Gastrocnemius medialis (tissue), 4 donors: Measurements from ENCODE around the gene BNC2. TPM values are rescaled to one million over a fixed set of nuclear protein-coding genes. Genes with fewer than 3 reads are reported as not detected.

ENCODE experiments used
- ATAC-seq, 2 donors: fragments of 150-250 bp; one replicate each; pipeline ENCODE4 v1.9.1; 2016
- DNase-seq, 2 donors: peaks; one replicate each; pipeline ENCODE4 v3.0.0-alpha.2; 2019
- H3K27ac ChIP-seq, 4 donors: fragments of 200-600 bp; sonication (generic); 1 replicate in 1 of 4; 2 replicates in 3 of 4; pipeline ENCODE4 v1.5.1; 2016 to 2018; ENCODE audit warnings: mild to moderate bottlenecking in 2 of 4, moderate library complexity in 1 of 4
- H3K27me3 ChIP-seq, 3 donors: fragments of 200-600 bp; sonication (generic) in 2 of 3; 1 replicate in 1 of 3; 2 replicates in 2 of 3; pipeline versions ENCODE4 v1.5.1 to v1.6.0; 2016 to 2019; ENCODE audit warnings: mild to moderate bottlenecking in 1 of 3, moderate library complexity in 1 of 3
- H3K36me3 ChIP-seq, 2 donors: fragments of 200-600 bp; sonication (generic) in 1 of 2; one replicate each; pipeline ENCODE4 v1.5.1; 2017 to 2018
- H3K4me1 ChIP-seq, 2 donors: fragments of 200-600 bp; sonication (generic) in 1 of 2; one replicate each; pipeline ENCODE4 v1.5.1; 2016 to 2017; ENCODE audit warnings: mild to moderate bottlenecking in 2 of 2
- H3K4me3 ChIP-seq, 4 donors: fragments of 200-600 bp; sonication (generic) in 3 of 4; 1 replicate in 1 of 4; 2 replicates in 3 of 4; pipeline ENCODE4 v1.5.1; 2016 to 2019; ENCODE audit warnings: mild to moderate bottlenecking in 2 of 4
- H3K9me3 ChIP-seq, 3 donors: fragments of 200-600 bp; sonication (generic) in 2 of 3; 1 replicate in 1 of 3; 2 replicates in 2 of 3; pipeline ENCODE4 v1.5.1; 2016 to 2019
- POLR2A ChIP-seq, 2 donors: fragments of 450-650 bp; IDR thresholded peaks; one replicate each; pipeline ENCODE4 v1.6.1; 2017; ENCODE audit warnings: antibody characterized with exemption in 2 of 2, mild to moderate bottlenecking in 2 of 2, moderate library complexity in 2 of 2
- in situ Hi-C, 4 donors: fragments of 200-750 bp; cut with MboI; loops; one replicate each; pipeline versions ENCODE4 v1.15.0 to v1.8.0; 2017; ENCODE audit warnings: low sequenced_read_pairs in 4 of 4
- intact Hi-C: fragments of 100-400 bp; cut with DNase I; formaldehyde crosslinking; loops from one replicate; pipeline ENCODE4 v1.15.1; 2023; ENCODE audit warnings: low total_unique reads
- total RNA-seq, 4 donors: library from RNA; depleted of rRNA; stranded (reverse); fragments of >200 nt; gene quantifications; one replicate each; pipeline versions ENCODE4 v1.1.0 to v1.2.3, GENCODE V29; 2016
- TF ChIP-seq, protein P1 (sequence below), 5 experiments: fragments of 450-650 bp in 3 of 5; fragments of 200-600 bp in 2 of 5; sonication (generic) in 2 of 5; IDR thresholded peaks in 4 of 5; conservative IDR thresholded peaks in 1 of 5; 1 replicate in 4 of 5; 2 replicates in 1 of 5; pipeline ENCODE4 v1.5.1; 2016 to 2019; ENCODE audit warnings: antibody characterized with exemption in 5 of 5, mild to moderate bottlenecking in 3 of 5, moderate library complexity in 3 of 5

The BNC2 gene
- total RNA-seq, 4 donors from 2014 or later: 40.9 to 122 (median 68.7) TPM

GRCh38 chr9:16363073-16363781 lies 507.2 kb downstream of the BNC2 start:
- intact Hi-C loops (no loop called here), in situ Hi-C loops (no loop called here)
- H3K4me1 ChIP-seq: no peaks in the 10 kb centered on the region
- ATAC-seq: no peak
- TF ChIP-seq, protein P1, sequence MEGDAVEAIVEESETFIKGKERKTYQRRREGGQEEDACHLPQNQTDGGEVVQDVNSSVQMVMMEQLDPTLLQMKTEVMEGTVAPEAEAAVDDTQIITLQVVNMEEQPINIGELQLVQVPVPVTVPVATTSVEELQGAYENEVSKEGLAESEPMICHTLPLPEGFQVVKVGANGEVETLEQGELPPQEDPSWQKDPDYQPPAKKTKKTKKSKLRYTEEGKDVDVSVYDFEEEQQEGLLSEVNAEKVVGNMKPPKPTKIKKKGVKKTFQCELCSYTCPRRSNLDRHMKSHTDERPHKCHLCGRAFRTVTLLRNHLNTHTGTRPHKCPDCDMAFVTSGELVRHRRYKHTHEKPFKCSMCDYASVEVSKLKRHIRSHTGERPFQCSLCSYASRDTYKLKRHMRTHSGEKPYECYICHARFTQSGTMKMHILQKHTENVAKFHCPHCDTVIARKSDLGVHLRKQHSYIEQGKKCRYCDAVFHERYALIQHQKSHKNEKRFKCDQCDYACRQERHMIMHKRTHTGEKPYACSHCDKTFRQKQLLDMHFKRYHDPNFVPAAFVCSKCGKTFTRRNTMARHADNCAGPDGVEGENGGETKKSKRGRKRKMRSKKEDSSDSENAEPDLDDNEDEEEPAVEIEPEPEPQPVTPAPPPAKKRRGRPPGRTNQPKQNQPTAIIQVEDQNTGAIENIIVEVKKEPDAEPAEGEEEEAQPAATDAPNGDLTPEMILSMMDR (IDR thresholded peaks at IDR 0.05 in 4 of 5, conservative IDR thresholded peaks at IDR 0.05 in 1 of 5): no peak
- TF ChIP-seq POLR2A (IDR thresholded peaks at IDR 0.05): no peak
- H3K27ac ChIP-seq: peak overlapping the region in 2 of 4 donors; percentile 29 to 47
- H3K36me3 ChIP-seq: no peaks in the 10 kb centered on the region
- H3K4me3 ChIP-seq: no peak overlapping the region
- no peaks in the 10 kb centered on the region for H3K9me3 ChIP-seq
- H3K27me3 ChIP-seq: no peaks in the 10 kb centered on the region
- no peak for DNase-seq

GRCh38 chr9:16361939-16362338 lies 508.5 kb downstream of the BNC2 start:
- no peaks in the 10 kb centered on the region for H3K36me3 ChIP-seq
- DNase-seq: no peak
- in situ Hi-C loops: no loop called here
- no peaks in the 10 kb centered on the region for H3K4me1 ChIP-seq
- no peak overlapping the region for H3K27ac ChIP-seq
- no peak for TF ChIP-seq POLR2A (IDR thresholded peaks at IDR 0.05)
- TF ChIP-seq, protein P1 (IDR thresholded peaks at IDR 0.05 in 4 of 5, conservative IDR thresholded peaks at IDR 0.05 in 1 of 5): no peak
- no peaks in the 10 kb centered on the region for H3K27me3 ChIP-seq
- H3K4me3 ChIP-seq: no peak overlapping the region
- H3K9me3 ChIP-seq: no peaks in the 10 kb centered on the region
- intact Hi-C loops: no loop called here
- no peak for ATAC-seq

GRCh38 chr9:16361118-16361517 lies 509.4 kb downstream of the BNC2 start:
- no peaks in the 10 kb centered on the region for H3K9me3 ChIP-seq
- DNase-seq: no peak
- in situ Hi-C loops (no loop called here), intact Hi-C loops (no loop called here)
- no peaks in the 10 kb centered on the region for H3K27me3 ChIP-seq
- H3K27ac ChIP-seq: no peak overlapping the region
- no peak overlapping the region for H3K4me3 ChIP-seq
- H3K4me1 ChIP-seq: no peaks in the 10 kb centered on the region
- ATAC-seq: no peak
- H3K36me3 ChIP-seq: no peaks in the 10 kb centered on the region
- TF ChIP-seq, protein P1 (IDR thresholded peaks at IDR 0.05 in 4 of 5, conservative IDR thresholded peaks at IDR 0.05 in 1 of 5): no peak
- TF ChIP-seq POLR2A (IDR thresholded peaks at IDR 0.05): no peak

DNA sequence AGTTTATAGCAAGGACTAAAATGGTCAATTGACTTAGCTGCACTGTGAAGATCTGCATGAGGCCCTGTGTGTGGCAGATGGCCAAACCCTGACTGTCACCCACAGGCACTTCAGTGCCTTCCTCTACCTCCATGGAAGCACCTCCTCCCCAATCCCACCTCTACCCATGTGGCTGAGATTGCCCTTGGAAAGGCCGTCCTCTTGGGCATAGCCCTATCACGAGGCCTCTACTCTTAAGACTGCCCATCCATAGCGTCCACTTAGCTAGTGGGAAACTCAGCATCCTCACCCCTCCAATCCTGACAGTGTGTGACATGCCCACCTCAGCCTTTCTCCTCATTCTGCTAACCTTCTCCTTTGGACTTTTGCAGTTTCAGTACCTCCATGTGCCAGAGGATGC lies 510.2 kb downstream of the BNC2 start:
- Histone ChIP-seq H3K9me3 (no peaks in the 10 kb centered on the region), H3K27me3 (no peaks in the 10 kb centered on the region), H3K4me1 (no peaks in the 10 kb centered on the region), H3K36me3 (no peaks in the 10 kb centered on the region), H3K27ac (no peak overlapping the region), H3K4me3 (no peak overlapping the region)
- DNase-seq (no peak), ATAC-seq (no peak)
- no peak for TF ChIP-seq POLR2A (IDR thresholded peaks at IDR 0.05)
- TF ChIP-seq, protein P1 (IDR thresholded peaks at IDR 0.05 in 4 of 5, conservative IDR thresholded peaks at IDR 0.05 in 1 of 5): no peak
- in situ Hi-C loops: no loop called here
- intact Hi-C loops: no loop called here
